ENCODE data around the gene ST6GALNAC6.
A peak's percentile ranks its signal among the peaks of the same experiment; 100 is the strongest.

ST6GALNAC6 gene

DNA sequence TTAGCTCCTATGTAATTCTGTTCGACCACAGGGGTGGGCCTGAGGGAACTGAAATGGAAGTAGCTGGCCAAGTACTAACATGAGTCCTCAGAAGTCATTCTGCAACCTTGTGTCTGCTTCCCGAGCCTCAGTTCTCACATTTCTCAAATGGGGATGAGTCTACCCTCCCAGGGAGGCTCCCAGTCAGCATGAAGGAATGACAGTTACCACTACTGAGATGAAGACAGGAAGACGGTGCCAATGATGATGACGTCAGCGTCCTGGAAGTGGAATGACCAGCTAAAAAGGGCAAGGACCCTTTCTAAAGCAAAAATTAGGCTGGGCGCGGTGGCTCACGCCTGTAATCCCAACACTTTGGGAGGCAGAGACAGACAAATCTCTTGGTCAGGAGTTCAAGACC lies 24.4 kb upstream of the ST6GALNAC6 start:
- no peaks in the 10 kb centered on the region for H3K9me3 ChIP-seq (replicated peaks in 1 of 11)
- H4K20me1 ChIP-seq, result peaks cover 0 to 39% (median 12%) of the 10 kb centered on the region in 11 experiments; a peak in 17 of 22 replicates
- H3K4me2 ChIP-seq, result peak overlapping the region in 4 of 11 experiments; percentile 3 to 59 (median 35); a peak in 5 of 22 replicates
- peaks cover 44 to 72% (median 50%) of the 10 kb centered on the region in 10 experiments for H3K4me1 ChIP-seq
- TF ChIP-seq Cebpa-rat (IDR thresholded peaks at IDR 0.05), result no peak
- H3K27ac ChIP-seq, result no peak overlapping the region
- H3K9ac ChIP-seq, result no peak overlapping the region
- no peak overlapping the region for H3K4me3 ChIP-seq
- H3K36me3 ChIP-seq, result no peaks in the 10 kb centered on the region
- peaks cover 50 to 67% (median 61%) of the 10 kb centered on the region in 11 experiments for H3K27me3 ChIP-seq

GRCh38 chr9:127923046-127923445 lies 23.6 kb upstream of the ST6GALNAC6 start:
- H3K4me3 ChIP-seq, result no peak overlapping the region
- H3K36me3 ChIP-seq, result no peaks in the 10 kb centered on the region
- no peak overlapping the region for H3K4me2 ChIP-seq
- no peaks in the 10 kb centered on the region for H3K9me3 ChIP-seq (replicated peaks in 1 of 11)
- TF ChIP-seq Cebpa-rat (IDR thresholded peaks at IDR 0.05), result no peak
- peaks cover 43 to 59% (median 53%) of the 10 kb centered on the region in 11 experiments for H3K27me3 ChIP-seq
- H3K9ac ChIP-seq, result no peak overlapping the region
- H3K4me1 ChIP-seq, result peaks cover 51 to 72% (median 55%) of the 10 kb centered on the region in 10 experiments
- H4K20me1 ChIP-seq, result peaks cover 0 to 32% (median 5%) of the 10 kb centered on the region in 11 experiments; a peak in 13 of 22 replicates
- H3K27ac ChIP-seq, result no peak overlapping the region

DNA sequence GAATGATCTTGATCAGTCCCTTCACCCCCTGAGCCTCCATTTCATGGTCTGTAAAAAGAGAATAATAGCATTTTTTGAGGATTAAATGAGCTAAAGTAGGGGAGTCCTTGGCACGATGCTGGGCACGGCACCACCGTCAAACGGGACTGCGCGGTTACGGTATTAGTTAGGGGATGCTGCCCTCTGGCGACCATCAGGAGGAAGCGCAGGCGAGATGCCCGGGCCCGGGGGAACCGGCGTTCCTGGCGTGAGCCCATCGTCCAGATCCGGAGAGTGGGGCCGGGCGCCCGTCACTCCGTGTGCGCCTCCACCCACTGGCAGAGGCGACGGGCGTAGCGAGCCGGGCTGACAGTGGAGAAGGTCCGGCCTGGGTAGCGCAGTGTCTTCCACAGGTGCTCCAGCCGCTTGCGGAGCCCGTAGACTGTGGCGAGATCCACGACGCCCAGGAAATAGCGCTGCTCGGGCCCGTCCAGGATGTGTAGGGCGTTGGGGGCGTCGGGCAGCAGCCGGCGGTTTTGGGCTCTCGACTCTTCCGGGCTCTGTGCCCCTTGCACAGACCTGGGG lies 22.2 kb upstream of the ST6GALNAC6 start:
- Histone ChIP-seq H4K20me1 (peaks cover 0 to 21% (median 0%) of the 10 kb centered on the region in 11 experiments; a peak in 9 of 22 replicates), H3K27ac (peak overlapping the region in 5 of 11 experiments; percentile 31 to 94 (median 84); a peak in 7 of 22 replicates), H3K9me3 (replicated peaks in 1 of 11) (no peaks in the 10 kb centered on the region), H3K4me3 (peak overlapping the region in 8 of 10 experiments; percentile 43 to 65 (median 48); a peak in 13 of 20 replicates), H3K4me2 (peak overlapping the region; percentile 74 to 99 (median 94)), H3K4me1 (peaks cover 55 to 69% (median 56%) of the 10 kb centered on the region in 10 experiments), H3K36me3 (no peaks in the 10 kb centered on the region), H3K9ac (peak overlapping the region; percentile 16 to 94 (median 54); a peak in 15 of 22 replicates), H3K27me3 (peaks cover 29 to 45% (median 39%) of the 10 kb centered on the region in 11 experiments)
- TF ChIP-seq Cebpa-rat (IDR thresholded peaks at IDR 0.05), result no peak

DNA sequence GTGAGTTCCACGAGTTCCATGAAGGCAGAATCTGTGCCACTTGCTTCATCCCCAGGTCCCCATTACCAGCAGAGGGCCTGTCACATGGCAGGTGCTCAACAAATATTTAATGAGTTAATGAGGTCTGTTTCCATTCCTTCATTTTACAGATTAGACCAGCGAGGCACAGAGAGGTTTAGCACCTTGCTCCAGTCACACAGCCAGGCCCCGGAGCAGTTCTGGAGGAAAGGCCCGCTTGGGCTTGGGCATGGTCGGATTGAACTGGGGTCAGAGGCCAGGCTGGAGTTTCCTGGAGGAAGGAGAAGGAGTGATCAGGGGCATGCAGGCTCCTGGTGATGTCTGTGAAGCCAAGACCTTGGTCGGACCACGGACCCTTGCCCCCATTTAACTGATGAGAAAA lies 21.4 kb upstream of the ST6GALNAC6 start:
- Histone ChIP-seq H4K20me1 (peaks cover 0 to 16% (median 0%) of the 10 kb centered on the region in 11 experiments; a peak in 5 of 22 replicates), H3K4me3 (no peak overlapping the region), H3K4me2 (peak overlapping the region; percentile 74 to 99 (median 94)), H3K27ac (peak overlapping the region in 10 of 11 experiments; percentile 68 to 94 (median 84); a peak in 19 of 22 replicates), H3K9ac (peak overlapping the region in 8 of 11 experiments; percentile 1 to 94 (median 60); a peak in 9 of 22 replicates), H3K4me1 (peaks cover 51 to 68% (median 56%) of the 10 kb centered on the region in 10 experiments), H3K36me3 (no peaks in the 10 kb centered on the region), H3K27me3 (peaks cover 21 to 37% (median 31%) of the 10 kb centered on the region in 11 experiments), H3K9me3 (replicated peaks in 1 of 11) (no peaks in the 10 kb centered on the region)
- no peak for TF ChIP-seq Cebpa-rat (IDR thresholded peaks at IDR 0.05)

GRCh38 chr9:127919253-127919815 lies 19.9 kb upstream of the ST6GALNAC6 start:
- no peaks in the 10 kb centered on the region for H3K9me3 ChIP-seq (replicated peaks in 1 of 11)
- H3K27me3 ChIP-seq, result peaks cover 6 to 22% (median 16%) of the 10 kb centered on the region in 11 experiments; a peak in 20 of 22 replicates
- TF ChIP-seq Cebpa-rat (IDR thresholded peaks at IDR 0.05), result peak in 10 of 11 experiments; percentile 73 to 96 (median 86); a peak in 18 of 22 replicates
- H3K4me1 ChIP-seq, result peaks cover 64 to 81% (median 69%) of the 10 kb centered on the region in 10 experiments
- peak overlapping the region; percentile 74 to 97 (median 94) for H3K4me2 ChIP-seq
- peaks cover 0 to 11% (median 6%) of the 10 kb centered on the region in 11 experiments; a peak in 11 of 22 replicates for H3K36me3 ChIP-seq
- H3K4me3 ChIP-seq, result peak overlapping the region in 2 of 10 experiments; percentile 8 to 11; a peak in 2 of 20 replicates
- H3K9ac ChIP-seq, result peak overlapping the region in 10 of 11 experiments; percentile 28 to 94 (median 83); a peak in 19 of 22 replicates
- peak overlapping the region in 10 of 11 experiments; percentile 68 to 94 (median 84); a peak in 20 of 22 replicates for H3K27ac ChIP-seq
- peaks cover 0 to 13% (median 0%) of the 10 kb centered on the region in 11 experiments; a peak in 7 of 22 replicates for H4K20me1 ChIP-seq

DNA sequence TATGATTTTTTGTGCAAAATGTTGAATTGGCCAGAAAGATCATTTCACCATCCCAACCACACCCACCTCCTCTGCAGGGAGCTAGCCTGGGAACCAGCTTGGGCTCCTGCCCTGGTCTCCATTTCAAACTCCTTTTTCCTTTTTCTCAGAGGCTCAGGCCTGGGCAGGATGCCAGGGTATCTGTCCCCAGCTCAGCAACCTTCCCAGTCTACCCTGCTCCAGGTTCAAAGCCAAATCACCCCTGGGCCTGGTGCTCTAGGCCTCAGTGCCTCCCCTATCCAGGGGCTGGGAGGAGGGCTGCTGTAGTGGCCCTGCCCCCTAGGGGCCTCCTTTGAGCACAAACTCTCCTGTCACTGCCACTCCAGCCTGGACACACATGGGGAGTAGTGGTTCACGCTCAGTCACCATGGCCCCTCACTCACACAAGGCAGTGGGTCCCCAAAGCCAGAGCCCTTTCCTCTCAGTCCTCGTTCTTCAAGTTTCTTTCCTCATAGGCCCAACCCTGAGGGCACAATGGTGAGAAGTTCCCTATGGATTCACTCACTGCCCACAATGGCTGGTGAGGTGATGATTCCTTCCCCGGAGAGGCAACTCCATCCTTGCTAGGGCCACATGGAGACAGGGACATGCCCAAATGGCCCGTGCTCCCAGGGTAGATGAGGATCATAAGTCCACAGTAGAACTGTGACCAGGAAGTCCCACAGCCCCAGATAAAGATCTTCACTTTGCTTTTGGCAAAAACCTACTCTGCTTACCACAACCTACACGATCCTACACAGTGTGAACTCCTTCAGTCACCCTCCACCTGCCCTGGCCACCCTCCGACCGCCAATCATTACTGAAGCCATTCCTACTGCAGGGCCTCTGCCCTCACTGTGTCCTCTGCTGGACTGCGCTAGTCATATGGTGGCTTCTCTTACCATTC lies 19.0 kb upstream of the ST6GALNAC6 start:
- Histone ChIP-seq H3K4me1 (peaks cover 72 to 83% (median 75%) of the 10 kb centered on the region in 10 experiments), H4K20me1 (peaks cover 0 to 17% (median 0%) of the 10 kb centered on the region in 11 experiments; a peak in 7 of 22 replicates), H3K4me2 (peak overlapping the region; percentile 74 to 97 (median 94)), H3K36me3 (peaks cover 4 to 20% (median 14%) of the 10 kb centered on the region in 11 experiments; a peak in 20 of 22 replicates), H3K9ac (peak overlapping the region in 10 of 11 experiments; percentile 51 to 94 (median 83); a peak in 20 of 22 replicates), H3K27ac (peak overlapping the region in 10 of 11 experiments; percentile 68 to 94 (median 84); a peak in 20 of 22 replicates), H3K9me3 (replicated peaks in 1 of 11) (no peaks in the 10 kb centered on the region), H3K27me3 (peaks cover 2 to 13% (median 9%) of the 10 kb centered on the region in 11 experiments; a peak in 16 of 22 replicates), H3K4me3 (peak overlapping the region in 4 of 10 experiments; percentile 46 to 94 (median 80); a peak in 5 of 20 replicates)
- TF ChIP-seq Cebpa-rat (IDR thresholded peaks at IDR 0.05), result no peak

- H3K27ac ChIP-seq, result peak overlapping the region; percentile 16 to 94 (median 84); a peak in 20 of 22 replicates
- H4K20me1 ChIP-seq, result peaks cover 0 to 22% (median under 1%) of the 10 kb centered on the region in 11 experiments; a peak in 8 of 22 replicates
- peaks cover 8 to 28% (median 22%) of the 10 kb centered on the region in 11 experiments; a peak in 21 of 22 replicates for H3K36me3 ChIP-seq
- H3K27me3 ChIP-seq, result peaks cover 0 to 8% (median 7%) of the 10 kb centered on the region in 11 experiments; a peak in 12 of 22 replicates
- peaks cover 80 to 92% (median 84%) of the 10 kb centered on the region in 10 experiments for H3K4me1 ChIP-seq
- H3K4me2 ChIP-seq, result peak overlapping the region; percentile 74 to 97 (median 94)
- H3K9me3 ChIP-seq (replicated peaks in 1 of 11), result no peaks in the 10 kb centered on the region
- H3K4me3 ChIP-seq, result peak overlapping the region; percentile 34 to 96 (median 72); a peak in 16 of 20 replicates
- TF ChIP-seq Cebpa-rat (IDR thresholded peaks at IDR 0.05), result no peak
- H3K9ac ChIP-seq, result peak overlapping the region in 10 of 11 experiments; percentile 51 to 94 (median 83); a peak in 20 of 22 replicates
These were observed 18.2 kb upstream of the ST6GALNAC6 start for GRCh38 chr9:127917603-127918002.

Measured in BLaER1 treated with 17β-estradiol and CSF1 and Interleukin-3, amounts not matched to agents 10 nM and 100 nM (cell line).